Heart right ventricle (tissue), 16 donors: ENCODE results near the gene C5orf24. TPM values are rescaled to one million over a fixed set of nuclear protein-coding genes. Genes with fewer than 3 reads are reported as not detected.

ENCODE experiments used
- ATAC-seq, 8 donors: fragments of 200-7000 bp; cut with Tn5 transposase; one replicate each; pipeline ENCODE4 v1.9.1; 2020; ENCODE audit warnings: mild to moderate bottlenecking in 8 of 8, moderate library complexity in 8 of 8, moderate number of reproducible peaks in 1 of 8
- DNase-seq, 2 donors: peaks; one replicate each; pipeline ENCODE4 v3.0.0-alpha.2; 2020
- H3K27ac ChIP-seq, 10 donors: fragments of 200-600 bp; sonication (generic) in 2 of 10; one replicate each; pipeline versions ENCODE4 v1.5.0 to v1.8.0; 2020 to 2022; ENCODE audit warnings: mild to moderate bottlenecking in 3 of 10
- H3K27me3 ChIP-seq, 7 donors: fragments of 200-600 bp; one replicate each; pipeline ENCODE4 v1.8.0; 2021 to 2022; ENCODE audit warnings: mild to moderate bottlenecking in 2 of 7
- H3K36me3 ChIP-seq, 9 donors: fragments of 200-600 bp; sonication (generic) in 1 of 9; one replicate each; pipeline versions ENCODE4 v1.5.0 to v1.8.0; 2020 to 2022; ENCODE audit warnings: mild to moderate bottlenecking in 2 of 9
- H3K4me1 ChIP-seq, 9 donors: fragments of 200-600 bp; sonication (generic) in 1 of 9; one replicate each; pipeline versions ENCODE4 v1.5.0 to v1.8.0; 2020 to 2022; ENCODE audit warnings: mild to moderate bottlenecking in 4 of 9
- H3K4me3 ChIP-seq, 10 donors: fragments of 200-600 bp; sonication (generic) in 2 of 10; one replicate each; pipeline versions ENCODE4 v1.5.0 to v1.8.0; 2020 to 2022; ENCODE audit warnings: mild to moderate bottlenecking in 7 of 10, moderate library complexity in 2 of 10
- H3K9me3 ChIP-seq, 11 donors: fragments of 200-600 bp in 10 of 11; sonication (generic) in 2 of 11; one replicate each; pipeline versions ENCODE4 v1.5.0 to v1.8.0; 2013 to 2022; ENCODE audit warnings: mild to moderate bottlenecking in 2 of 11, control low read depth in 1 of 11, moderate library complexity in 1 of 11
- CTCF ChIP-seq, 9 donors: fragments of 200-600 bp; sonication (generic) in 2 of 9; IDR thresholded peaks; one replicate each; pipeline versions ENCODE4 v1.5.0 to v1.8.0; 2021 to 2022; ENCODE audit warnings: antibody characterized with exemption in 9 of 9, mild to moderate bottlenecking in 5 of 9, moderate library complexity in 1 of 9
- WGBS, 2 donors: extraction: QIAGEN DNeasy Blood & Tissue Kit; methylation state at CpG; one replicate each; pipeline ENCODE4 v1.1.7; 2013; ENCODE audit warnings: inconsistent platforms in 1 of 2; 5-methylcytosine and 5-hydroxymethylcytosine counted together
- intact Hi-C, 10 donors: fragments of 100-400 bp; cut with DNase I; formaldehyde crosslinking; loops; one replicate each; pipeline versions ENCODE4 v1.11.1 to v1.14.2; 2022
- polyA plus RNA-seq, 2 donors: library from polyadenylated mRNA; stranded (reverse); fragments of 200-250 nt; gene quantifications; one replicate each; pipeline ENCODE4 v1.2.3, GENCODE V29; 2013
- total RNA-seq, 10 donors: library from RNA; stranded (reverse); fragmentation: NEBNext Ultra II Directional in 3 of 10; extraction: Animal tissue kit (Norgen Biotek cat#: 25700) in 3 of 10; gene quantifications; one replicate each; pipeline versions ENCODE4 v1.2.1 to v1.2.4, GENCODE V29; 2021 to 2023
- donor health status: Arrhythmogenic right ventricular cardiomyopathy.
- donor health status: ischemic (EF 13 %, LVEDD 7.1; RV severe dilation, severe dysfunction).
- donor health status: healthy with polysubstance abuse.
- donor health status: DM: no; HTN: yes; CAD: no.
- donor health status: DM: no; HTN: no; CAD: no.
- donor health status: ischemic (EF 25% LVEDD 6.9; RV normal size, moderate dysfunction).
- donor health status: ischemic (EF 25% LVEDD 5.7; RV mildly dilated, moderate dysfunction).
- donor health status: healthy.
- donor health status: DM: yes; HTN: yes; CAD: no.
- donor health status: Ischemic cardiomyopathy.
- donor health status: ischemic (EF 35%, LVEDD 5.7; RV mildly dilated, moderate dysfunction).
- donor health status: nonischemic (EF 11% LVEDD 7.7; RV severe dilation, severe dysfunction).
- donor health status: DM: yes; HTN: yes; CAD: no.
- donor health status: PGD.
- donor health status: ischemic (EF 29% LVEDD 5.4; RV normal size, mild dysfunction).
- donor health status: nonischemic (EF 23%, LVEDD 6.1; RV moderate dilation, normal function).

Gene C5orf24
- total and polyA plus RNA-seq, 12 donors: 12.0 to 31.2 (median 23.3) TPM

- DNase-seq (no peak), ATAC-seq (no peak)
- Histone ChIP-seq H3K27ac (no peak overlapping the region), H3K27me3 (no peaks in the 10 kb centered on the region), H3K4me1 (no peaks in the 10 kb centered on the region), H3K36me3 (peaks cover 0 to 48% (median 6%) of the 10 kb centered on the region in 9 donors), H3K4me3 (no peak overlapping the region), H3K9me3 (no peaks in the 10 kb centered on the region)
- WGBS, 2 donors: 89 to 90% methylated on average over 14 of the region's 14 CpGs
- intact Hi-C loops: no loop called here
- no peak for TF ChIP-seq CTCF (IDR thresholded peaks at IDR 0.05)
Measured at GRCh38 chr5:134887593-134888159, 41.9 kb downstream of the C5orf24 start.

GRCh38 chr5:134889335-134889734 is 43.6 kb downstream of the C5orf24 start:
- intact Hi-C loops: no loop called here
- H3K4me1 ChIP-seq: no peaks in the 10 kb centered on the region
- WGBS, 2 donors: 96 to 98% methylated on average over 8 of the region's 8 CpGs
- no peaks in the 10 kb centered on the region for H3K9me3 ChIP-seq
- ATAC-seq (no peak), DNase-seq (no peak)
- no peak overlapping the region for H3K27ac ChIP-seq
- no peak for TF ChIP-seq CTCF (IDR thresholded peaks at IDR 0.05)
- H3K36me3 ChIP-seq: peaks cover 0 to 64% (median 9%) of the 10 kb centered on the region in 9 donors
- H3K27me3 ChIP-seq: no peaks in the 10 kb centered on the region
- H3K4me3 ChIP-seq: no peak overlapping the region

GRCh38 chr5:134891473-134891872 is 45.7 kb downstream of the C5orf24 start:
- no peaks in the 10 kb centered on the region for H3K4me1 ChIP-seq
- peaks cover 0 to 79% (median 9%) of the 10 kb centered on the region in 9 donors for H3K36me3 ChIP-seq
- no peaks in the 10 kb centered on the region for H3K27me3 ChIP-seq
- intact Hi-C loops: no loop called here
- H3K27ac ChIP-seq: no peak overlapping the region
- WGBS, 2 donors: 95 to 98% methylated on average over 1 of the region's 1 CpG
- no peak for TF ChIP-seq CTCF (IDR thresholded peaks at IDR 0.05)
- DNase-seq (no peak), ATAC-seq (no peak)
- no peak overlapping the region for H3K4me3 ChIP-seq
- no peaks in the 10 kb centered on the region for H3K9me3 ChIP-seq

- peaks cover 0 to 85% (median 9%) of the 10 kb centered on the region in 9 donors for H3K36me3 ChIP-seq
- WGBS, 2 donors: 94 to 95% methylated on average over 3 of the region's 3 CpGs
Measured at GRCh38 chr5:134892282-134892681, 46.5 kb downstream of the C5orf24 start.

More at GRCh38 chr5:134892282-134892681, 46.5 kb downstream of the C5orf24 start:
- DNase-seq (no peak), ATAC-seq (no peak)
- no peak overlapping the region for H3K27ac ChIP-seq
- intact Hi-C loops: no loop called here
- H3K9me3 ChIP-seq: no peaks in the 10 kb centered on the region
- H3K4me1 ChIP-seq: no peaks in the 10 kb centered on the region
- no peak overlapping the region for H3K4me3 ChIP-seq
- no peaks in the 10 kb centered on the region for H3K27me3 ChIP-seq
- TF ChIP-seq CTCF (IDR thresholded peaks at IDR 0.05): no peak
